Neural progenitor cell (in vitro differentiated cells): Measurements from ENCODE around the gene ADGRL1.

Experiments used
- EZH2 ChIP-seq: fragments of 200-600 bp; sonication (generic); IDR thresholded peaks from 2 replicates; pipeline ENCODE4 v1.6.1; 2017; ENCODE audit warnings: antibody characterized with exemption, mild to moderate bottlenecking, moderate library complexity
- TF ChIP-seq, protein P1 (sequence below): fragments of 200-600 bp; sonication (generic); IDR thresholded peaks from 2 replicates; pipeline ENCODE4 v1.5.1; 2017; ENCODE audit warnings: antibody characterized with exemption, mild to moderate bottlenecking

DNA sequence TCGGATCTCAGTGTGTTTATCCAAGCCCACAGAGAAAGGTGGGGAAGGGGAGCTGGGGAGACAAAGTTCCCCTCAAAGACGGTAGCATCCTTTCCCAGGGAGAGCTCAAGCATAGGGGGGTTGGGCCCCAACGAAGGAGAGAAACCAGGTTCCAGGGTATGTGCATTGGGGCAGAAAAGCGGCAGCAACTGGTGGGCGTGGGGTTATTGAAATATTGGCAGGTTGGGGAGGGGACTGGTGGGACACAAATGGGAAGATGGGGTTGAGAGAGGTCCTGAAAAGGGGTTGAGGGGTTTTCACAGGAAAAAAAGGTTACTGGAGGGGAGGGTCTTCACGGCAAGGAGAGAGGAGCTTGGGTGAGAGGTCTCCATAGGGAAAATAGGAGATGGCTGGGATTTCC lies 70.6 kb downstream of the ADGRL1 start:
- TF ChIP-seq, protein P1, sequence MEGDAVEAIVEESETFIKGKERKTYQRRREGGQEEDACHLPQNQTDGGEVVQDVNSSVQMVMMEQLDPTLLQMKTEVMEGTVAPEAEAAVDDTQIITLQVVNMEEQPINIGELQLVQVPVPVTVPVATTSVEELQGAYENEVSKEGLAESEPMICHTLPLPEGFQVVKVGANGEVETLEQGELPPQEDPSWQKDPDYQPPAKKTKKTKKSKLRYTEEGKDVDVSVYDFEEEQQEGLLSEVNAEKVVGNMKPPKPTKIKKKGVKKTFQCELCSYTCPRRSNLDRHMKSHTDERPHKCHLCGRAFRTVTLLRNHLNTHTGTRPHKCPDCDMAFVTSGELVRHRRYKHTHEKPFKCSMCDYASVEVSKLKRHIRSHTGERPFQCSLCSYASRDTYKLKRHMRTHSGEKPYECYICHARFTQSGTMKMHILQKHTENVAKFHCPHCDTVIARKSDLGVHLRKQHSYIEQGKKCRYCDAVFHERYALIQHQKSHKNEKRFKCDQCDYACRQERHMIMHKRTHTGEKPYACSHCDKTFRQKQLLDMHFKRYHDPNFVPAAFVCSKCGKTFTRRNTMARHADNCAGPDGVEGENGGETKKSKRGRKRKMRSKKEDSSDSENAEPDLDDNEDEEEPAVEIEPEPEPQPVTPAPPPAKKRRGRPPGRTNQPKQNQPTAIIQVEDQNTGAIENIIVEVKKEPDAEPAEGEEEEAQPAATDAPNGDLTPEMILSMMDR, result no peak
- no peak for TF ChIP-seq EZH2
